CD4-positive, CD25-positive, alpha-beta regulatory T cell (primary cell): ENCODE measurements around the gene MED19. TPM values are rescaled to one million over a fixed set of nuclear protein-coding genes. Genes with fewer than 3 reads are reported as not detected.

Experiments
- ATAC-seq, 2 donors: fragments of 150-1000 bp; cut with Tn5 transposase; one replicate each; pipeline ENCODE4 v1.10.0; 2021; ENCODE audit warnings: low read depth in 2 of 2, moderate number of reproducible peaks in 2 of 2, moderate library complexity in 1 of 2
- DNase-seq, 3 donors: peaks; one replicate each; pipeline versions ENCODE4 v3.0.0 to v3.0.0-alpha.2; 2012 to 2022; ENCODE audit warnings: mixed read lengths in 1 of 3
- H3K27ac ChIP-seq: one replicate; pipeline ENCODE4 v1.7.0; 2013; ENCODE audit warnings: mild to moderate bottlenecking, low read length; ENCODE audit not compliant: insufficient read depth, poor library complexity, severe bottlenecking
- H3K27me3 ChIP-seq: one replicate; pipeline ENCODE4 v1.7.0; 2013; ENCODE audit warnings: low read length; ENCODE audit not compliant: control insufficient read depth, insufficient read depth
- H3K36me3 ChIP-seq: one replicate; pipeline ENCODE4 v1.7.0; 2013; ENCODE audit warnings: mild to moderate bottlenecking, low read length, moderate library complexity; ENCODE audit not compliant: control insufficient read depth, insufficient read depth
- H3K4me1 ChIP-seq: 2 replicates; pipeline ENCODE4 v1.7.0; 2013; ENCODE audit warnings: mild to moderate bottlenecking, low read length; ENCODE audit not compliant: insufficient read depth, control insufficient read depth, poor library complexity, severe bottlenecking
- H3K4me3 ChIP-seq: one replicate; pipeline ENCODE4 v1.7.0; 2013; ENCODE audit warnings: low read depth, mild to moderate bottlenecking, low read length, moderate library complexity
- H3K9me3 ChIP-seq, 2 experiments: 1 replicate in 1 of 2; 2 replicates in 1 of 2; pipeline ENCODE4 v1.7.0; 2013; ENCODE audit warnings: low read length in 2 of 2, mild to moderate bottlenecking in 1 of 2, moderate library complexity in 1 of 2; ENCODE audit not compliant: control insufficient read depth in 2 of 2
- H3K27ac Mint-ChIP-seq, 3 donors: one replicate each; pipeline ENCODE4 v1.8.0; 2020 to 2022; ENCODE audit warnings: mild to moderate bottlenecking in 3 of 3, mixed read lengths in 3 of 3, moderate library complexity in 2 of 3
- H3K27me3 Mint-ChIP-seq: one replicate; pipeline ENCODE4 v1.8.0; 2022; ENCODE audit warnings: mild to moderate bottlenecking, mixed read lengths
- H3K36me3 Mint-ChIP-seq: one replicate; pipeline ENCODE4 v1.8.0; 2020; ENCODE audit warnings: mixed read lengths
- H3K4me1 Mint-ChIP-seq, 4 donors: one replicate each; pipeline ENCODE4 v1.8.0; 2020 to 2022; ENCODE audit warnings: mixed read lengths in 4 of 4, mild to moderate bottlenecking in 1 of 4
- H3K4me3 Mint-ChIP-seq, 4 donors: one replicate each; pipeline ENCODE4 v1.8.0; 2020 to 2022; ENCODE audit warnings: mild to moderate bottlenecking in 4 of 4, mixed read lengths in 4 of 4, moderate library complexity in 3 of 4
- H3K9me3 Mint-ChIP-seq, 7 donors: one replicate each; pipeline ENCODE4 v1.8.0; 2020 to 2022; ENCODE audit warnings: mixed read lengths in 7 of 7, mild to moderate bottlenecking in 3 of 7, moderate library complexity in 2 of 7
- polyA plus RNA-seq, 4 donors: library from polyadenylated mRNA; unstranded; fragments of 300-500 nt; fragmentation: Illumina TruSeq; gene quantifications; one replicate each; pipeline ENCODE4 v1.2.3, GENCODE V29; 2021
- total RNA-seq: library from RNA; stranded (reverse); gene quantifications from one replicate; pipeline ENCODE4 v1.2.3, GENCODE V29; 2022

The MED19 gene
- total and polyA plus RNA-seq, 5 donors from 2014 or later = 13.7 to 22.6 (median 20.8) TPM

- H3K4me3 ChIP-seq = peak overlapping the region; percentile 30
- H3K36me3 ChIP-seq = peaks cover 58% of the 10 kb centered on the region
- H3K9me3 ChIP-seq = no peaks in the 10 kb centered on the region
Observed at GRCh38 chr11:57675176-57675941, 36.7 kb downstream of the MED19 start.

GRCh38 chr11:57674251-57674650 is 37.8 kb downstream of the MED19 start:
- no peak for DNase-seq
- peaks cover 29% of the 10 kb centered on the region for H3K36me3 Mint-ChIP-seq
- Histone ChIP-seq H3K4me3 (no peak overlapping the region), H3K36me3 (peaks cover 58% of the 10 kb centered on the region), H3K27ac (no peak overlapping the region), H3K9me3 (no peaks in the 10 kb centered on the region), H3K27me3 (no peaks in the 10 kb centered on the region), H3K4me1 (peaks cover 54% of the 10 kb centered on the region)
- peaks cover 17 to 87% (median 71%) of the 10 kb centered on the region in 4 donors for H3K4me1 Mint-ChIP-seq
- H3K27me3 Mint-ChIP-seq = no peaks in the 10 kb centered on the region
- no peak for ATAC-seq
- H3K9me3 Mint-ChIP-seq = no peaks in the 10 kb centered on the region
- H3K27ac Mint-ChIP-seq = peak overlapping the region in 1 of 3 donors; percentile 30
- H3K4me3 Mint-ChIP-seq = peak overlapping the region in 3 of 4 donors; percentile 2 to 62 (median 5)

More at GRCh38 chr11:57675176-57675941, 36.7 kb downstream of the MED19 start:
- no peak overlapping the region for H3K27ac ChIP-seq
- no peaks in the 10 kb centered on the region for H3K27me3 Mint-ChIP-seq
- no peaks in the 10 kb centered on the region for H3K9me3 Mint-ChIP-seq
- H3K4me1 Mint-ChIP-seq = peaks cover 18 to 86% (median 68%) of the 10 kb centered on the region in 4 donors
- H3K27me3 ChIP-seq = no peaks in the 10 kb centered on the region
- peaks cover 46% of the 10 kb centered on the region for H3K4me1 ChIP-seq
- peaks cover 29% of the 10 kb centered on the region for H3K36me3 Mint-ChIP-seq
- ATAC-seq (no peak), DNase-seq (no peak)
- peak overlapping the region in 2 of 4 donors; percentile 6 to 11 for H3K4me3 Mint-ChIP-seq
- peak overlapping the region; percentile 30 to 55 (median 38) for H3K27ac Mint-ChIP-seq

GRCh38 chr11:57668434-57668782 is 43.6 kb downstream of the MED19 start:
- Histone ChIP-seq H3K27me3 (no peaks in the 10 kb centered on the region), H3K36me3 (peaks cover 18% of the 10 kb centered on the region), H3K4me1 (peaks cover 49% of the 10 kb centered on the region), H3K4me3 (peak overlapping the region; percentile 85), H3K9me3 (no peaks in the 10 kb centered on the region), H3K27ac (peak overlapping the region; percentile 99)
- Mint-ChIP-seq H3K4me3 (peak overlapping the region; percentile 91 to 96 (median 92)), H3K27ac (peak overlapping the region; percentile 96 to 100 (median 98)), H3K4me1 (peaks cover 9 to 62% (median 55%) of the 10 kb centered on the region in 4 donors), H3K27me3 (peaks cover 14% of the 10 kb centered on the region), H3K9me3 (peaks cover 0 to 2% (median 0%) of the 10 kb centered on the region in 7 donors), H3K36me3 (peaks cover 10% of the 10 kb centered on the region)
- DNase-seq = peak in 1 of 3 donors; percentile 67
- no peak for ATAC-seq

GRCh38 chr11:57667736-57668433 is 44.1 kb downstream of the MED19 start, which contains the start of gene ZDHHC5:
TSS of gene ZDHHC5 (plus strand) at chr11:57668114. CDS start at chr11:57673091, 4,977 bp downstream.
- H3K9me3 Mint-ChIP-seq = peaks cover 0 to 2% (median 0%) of the 10 kb centered on the region in 7 donors

GRCh38 chr11:57667117-57667735 is 44.8 kb downstream of the MED19 start:
- H3K4me1 ChIP-seq = peaks cover 46% of the 10 kb centered on the region
- peak; percentile 66 to 69 for ATAC-seq
- H3K27me3 ChIP-seq = no peaks in the 10 kb centered on the region
- peak overlapping the region; percentile 98 to 100 (median 100) for H3K27ac Mint-ChIP-seq
- peaks cover 14% of the 10 kb centered on the region for H3K27me3 Mint-ChIP-seq
- no peaks in the 10 kb centered on the region for H3K9me3 ChIP-seq
- H3K9me3 Mint-ChIP-seq = peaks cover 0 to 2% (median 0%) of the 10 kb centered on the region in 7 donors
- H3K4me3 ChIP-seq = peak overlapping the region; percentile 99
- H3K36me3 ChIP-seq = peaks cover 12% of the 10 kb centered on the region
- H3K4me1 Mint-ChIP-seq = peaks cover 5 to 54% (median 46%) of the 10 kb centered on the region in 4 donors
- H3K36me3 Mint-ChIP-seq = peaks cover 7% of the 10 kb centered on the region
- DNase-seq = peak; percentile 91 to 98 (median 98)
- H3K27ac ChIP-seq = peak overlapping the region; percentile 99
- peak overlapping the region; percentile 91 to 96 (median 92) for H3K4me3 Mint-ChIP-seq

More at GRCh38 chr11:57667736-57668433, 44.1 kb downstream of the MED19 start, which contains the start of gene ZDHHC5:
- Histone ChIP-seq H3K9me3 (no peaks in the 10 kb centered on the region), H3K4me1 (peaks cover 47% of the 10 kb centered on the region), H3K36me3 (peaks cover 13% of the 10 kb centered on the region), H3K27ac (peak within 1 kb of the TSS; percentile 99), H3K27me3 (no peaks in the 10 kb centered on the region), H3K4me3 (peak within 1 kb of the TSS; percentile 99)
- peak within 1 kb of the TSS; percentile 98 to 100 (median 100) for H3K27ac Mint-ChIP-seq
- H3K36me3 Mint-ChIP-seq = peaks cover 5% of the 10 kb centered on the region
- DNase-seq = peak; percentile 100
- peak within 1 kb of the TSS; percentile 91 to 96 (median 92) for H3K4me3 Mint-ChIP-seq
- H3K27me3 Mint-ChIP-seq = peaks cover 14% of the 10 kb centered on the region
- H3K4me1 Mint-ChIP-seq = peaks cover 5 to 56% (median 51%) of the 10 kb centered on the region in 4 donors
- peak; percentile 88 for ATAC-seq

GRCh38 chr11:57663975-57664374 is 48.0 kb downstream of the MED19 start:
- no peaks in the 10 kb centered on the region for H3K9me3 ChIP-seq
- Mint-ChIP-seq H3K4me1 (peaks cover 5 to 43% (median 24%) of the 10 kb centered on the region in 4 donors), H3K36me3 (peaks cover 26% of the 10 kb centered on the region), H3K27me3 (peaks cover 11% of the 10 kb centered on the region), H3K27ac (no peak overlapping the region), H3K9me3 (peaks cover 0 to 2% (median 0%) of the 10 kb centered on the region in 7 donors), H3K4me3 (peak overlapping the region in 1 of 4 donors; percentile 84)
- H3K4me1 ChIP-seq = peaks cover 17% of the 10 kb centered on the region
- peaks cover 34% of the 10 kb centered on the region for H3K36me3 ChIP-seq
- H3K4me3 ChIP-seq = no peak overlapping the region
- DNase-seq (no peak), ATAC-seq (no peak)
- no peak overlapping the region for H3K27ac ChIP-seq
- H3K27me3 ChIP-seq = no peaks in the 10 kb centered on the region

GRCh38 chr11:57662893-57663292 is 49.1 kb downstream of the MED19 start:
- peaks cover 5 to 50% (median 25%) of the 10 kb centered on the region in 4 donors for H3K4me1 Mint-ChIP-seq
- H3K4me3 Mint-ChIP-seq = peak overlapping the region in 1 of 4 donors; percentile 60
- DNase-seq = peak in 1 of 3 donors; percentile 50
- Histone ChIP-seq H3K4me3 (no peak overlapping the region), H3K27me3 (no peaks in the 10 kb centered on the region), H3K4me1 (peaks cover 22% of the 10 kb centered on the region), H3K9me3 (no peaks in the 10 kb centered on the region), H3K36me3 (peaks cover 34% of the 10 kb centered on the region), H3K27ac (no peak overlapping the region)
- no peaks in the 10 kb centered on the region for H3K9me3 Mint-ChIP-seq
- H3K36me3 Mint-ChIP-seq = peaks cover 29% of the 10 kb centered on the region
- H3K27me3 Mint-ChIP-seq = peaks cover 10% of the 10 kb centered on the region
- H3K27ac Mint-ChIP-seq = no peak overlapping the region
- no peak for ATAC-seq
